HG03196 (cell line): ENCODE results near the gene RAD50.
"Not testable (repeated sequence)": the region's sequence is repeated elsewhere in the genome, so short reads cannot be mapped to it uniquely, and the experiment has no call there.

Experiments used
- ATAC-seq: cut with Tn5 transposase; IDR thresholded peaks from one replicate; pipeline ENCODE4 v1.9.1; 2021; ENCODE audit not compliant: unreplicated experiment

RAD50 gene

GRCh38 chr5:132556763-132557477 is at the start of gene RAD50:
RAD50 (plus strand) TSS chr5:132556977; CDS start chr5:132557325, 348 bp downstream.
- ATAC-seq, result peak; percentile 98

DNA sequence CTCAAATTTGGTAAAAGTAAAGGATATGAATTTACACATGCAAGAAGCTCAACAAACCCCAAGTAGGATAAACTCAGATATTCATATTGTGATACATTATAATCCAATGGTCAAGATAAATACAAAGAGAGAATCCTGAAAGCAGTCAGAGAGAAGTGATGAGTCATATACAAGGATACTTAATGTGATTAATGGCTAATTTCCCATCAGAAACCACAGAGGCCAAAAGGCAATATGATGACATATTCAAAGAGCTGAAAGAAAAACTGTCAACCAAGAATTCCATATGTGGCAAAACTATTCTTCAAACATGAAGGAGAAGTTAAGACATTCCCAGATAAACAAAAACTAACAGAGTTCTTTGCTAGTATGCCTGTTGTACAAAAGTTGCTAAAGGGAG is 46.7 kb upstream of the RAD50 start:
- ATAC-seq, result no peak

- ATAC-seq, result not testable (repeated sequence)
These were observed 43.0 kb upstream of the RAD50 start for GRCh38 chr5:132513618-132514336.

DNA sequence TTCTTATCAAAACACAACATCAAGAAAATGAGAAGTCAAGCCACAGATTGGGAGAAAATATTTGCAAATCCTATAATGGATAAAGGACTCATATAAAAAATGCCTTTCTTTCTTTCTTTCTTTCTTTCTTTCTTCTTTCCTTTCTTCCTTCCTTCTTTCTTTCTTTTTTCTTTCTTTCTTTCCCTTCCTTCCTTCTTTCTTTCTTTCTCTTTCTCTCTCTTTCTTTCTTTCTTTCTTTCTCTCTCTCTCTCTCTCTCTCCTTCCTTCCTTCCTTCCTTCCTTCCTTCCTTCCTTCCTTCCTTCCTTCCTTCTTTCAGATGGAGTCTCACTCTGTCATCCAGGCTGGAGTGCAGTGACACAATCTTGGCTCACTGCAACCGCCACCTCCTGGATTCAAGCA is 34.7 kb upstream of the RAD50 start:
- not testable (repeated sequence) for ATAC-seq

DNA sequence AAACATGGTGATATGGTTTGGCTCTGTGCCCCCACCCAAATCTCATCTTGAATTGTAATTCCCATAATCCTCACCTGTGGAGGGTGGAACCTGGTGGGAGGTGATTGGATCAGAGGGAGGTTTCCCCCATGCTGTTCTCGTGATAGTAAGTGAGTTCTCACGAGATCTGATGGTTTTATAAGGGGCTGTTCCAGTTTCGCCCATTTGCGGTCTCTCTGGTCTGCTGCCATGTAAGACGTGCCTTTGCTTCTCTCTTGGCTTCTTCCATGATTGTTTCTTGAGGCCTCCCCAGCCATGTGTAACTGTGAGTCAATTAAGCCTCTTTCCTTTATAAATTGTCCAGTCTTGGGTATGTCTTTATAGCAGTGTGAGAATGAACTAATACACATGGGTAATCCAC is 31.9 kb upstream of the RAD50 start:
- not testable (repeated sequence) for ATAC-seq

- peak; percentile 81 for ATAC-seq
These were observed 31.5 kb upstream of the RAD50 start for GRCh38 chr5:132525299-132525724.

GRCh38 chr5:132526290-132526973 is 30.3 kb upstream of the RAD50 start:
- ATAC-seq, result no peak

DNA sequence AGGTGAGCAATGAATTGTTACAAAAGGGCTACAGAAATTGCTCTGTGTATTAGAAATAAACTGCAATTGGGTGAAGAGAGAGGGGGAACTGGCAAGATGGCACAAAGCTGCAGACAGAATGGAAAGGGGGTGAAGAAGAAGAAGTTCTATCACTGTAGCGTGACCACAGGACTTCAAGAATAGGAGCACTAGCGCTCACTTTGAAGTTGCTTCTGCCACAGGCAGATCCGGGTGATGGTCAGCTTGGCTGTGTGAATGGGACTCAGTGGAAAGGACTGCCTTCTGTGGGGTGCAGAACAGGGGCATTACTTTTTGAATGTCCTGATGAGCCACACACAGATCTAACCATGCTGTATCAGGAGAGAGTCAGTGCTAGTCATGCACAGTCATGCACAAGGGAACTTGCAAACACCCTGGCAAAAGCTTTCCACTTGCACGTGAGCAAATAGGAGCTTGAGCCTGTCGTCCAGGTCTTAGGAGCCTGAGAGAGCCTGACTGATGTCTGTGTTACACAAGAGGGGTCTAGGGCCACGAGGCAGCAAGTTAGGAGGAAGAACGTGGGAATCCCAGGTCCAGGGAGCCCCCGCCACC is 29.7 kb upstream of the RAD50 start:
- ATAC-seq, result no peak

- no peak for ATAC-seq
These were observed 28.8 kb upstream of the RAD50 start for GRCh38 chr5:132528021-132528420.

DNA sequence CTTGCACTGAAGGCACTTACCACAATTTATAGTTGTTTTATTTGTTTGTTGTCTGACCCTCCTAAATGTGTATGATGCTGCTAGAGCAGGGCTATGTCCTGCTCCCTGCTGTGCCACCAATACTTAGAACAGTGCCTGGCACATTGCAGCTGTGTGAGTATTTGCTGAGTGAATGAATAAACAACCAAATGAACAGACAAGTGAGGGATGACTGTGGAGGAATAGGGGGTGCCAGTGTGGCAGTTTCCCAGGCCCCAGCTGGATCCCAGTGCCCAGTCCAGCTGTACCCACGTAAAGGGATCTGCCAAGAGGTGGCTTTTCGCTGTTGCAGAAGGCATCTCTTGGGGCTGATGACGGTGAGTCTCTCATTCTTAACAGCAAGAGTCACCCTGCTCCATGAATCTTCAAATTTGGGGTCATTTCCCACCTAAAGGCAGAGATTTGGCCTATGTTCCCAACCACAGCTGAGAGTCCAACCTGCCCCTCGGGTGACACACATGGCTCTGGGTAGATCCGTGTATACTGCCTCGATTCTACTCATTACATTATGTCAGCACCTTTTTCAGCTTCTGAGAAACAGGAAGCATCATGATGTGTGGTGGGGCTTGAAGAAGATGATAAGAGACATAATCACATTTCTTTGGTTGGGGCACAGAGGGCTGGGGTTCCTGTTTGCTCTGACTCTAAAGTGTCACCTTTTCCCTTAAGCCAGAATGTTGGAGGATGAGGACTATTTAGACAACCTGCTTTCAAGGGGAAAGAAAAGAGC is 27.7 kb upstream of the RAD50 start:
- ATAC-seq, result no peak

DNA sequence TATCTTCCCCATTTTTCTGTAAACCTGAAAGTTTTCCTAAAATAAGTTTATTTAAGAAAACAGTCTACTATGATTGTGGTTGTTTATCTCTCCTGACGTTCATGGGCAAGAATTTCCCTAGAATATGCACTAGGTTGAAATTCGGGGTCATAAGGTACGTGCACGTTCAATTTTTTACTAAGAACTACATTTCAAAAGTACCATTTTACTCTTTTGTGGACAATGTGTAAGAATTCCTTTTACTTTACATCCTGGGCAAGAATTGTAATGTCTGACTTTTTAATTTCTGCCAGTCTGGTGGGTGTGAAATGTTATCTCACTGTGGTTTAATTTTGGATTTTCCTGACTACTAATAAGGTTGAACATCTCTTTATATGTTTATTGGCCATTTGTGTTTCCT is 25.8 kb upstream of the RAD50 start:
- ATAC-seq, result no peak

DNA sequence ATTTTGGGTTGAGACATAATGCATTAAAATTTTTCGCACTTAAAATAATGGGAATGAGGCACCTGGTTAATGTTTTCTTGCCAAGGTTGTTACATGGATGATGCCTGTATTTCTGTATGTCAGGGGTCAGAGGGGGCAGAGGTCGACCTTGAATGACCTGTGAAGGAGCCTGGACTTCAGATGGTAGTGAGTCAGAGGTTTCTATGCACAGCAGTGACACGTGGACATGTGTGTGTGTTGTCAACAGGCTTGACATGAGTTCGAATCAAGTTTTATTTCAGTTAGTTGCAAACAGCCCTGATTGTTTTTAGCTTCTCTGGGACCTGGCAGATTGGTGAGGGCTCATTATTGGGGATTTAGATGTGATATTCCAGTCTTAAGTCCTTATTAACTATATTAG is 17.1 kb upstream of the RAD50 start:
- no peak for ATAC-seq

DNA sequence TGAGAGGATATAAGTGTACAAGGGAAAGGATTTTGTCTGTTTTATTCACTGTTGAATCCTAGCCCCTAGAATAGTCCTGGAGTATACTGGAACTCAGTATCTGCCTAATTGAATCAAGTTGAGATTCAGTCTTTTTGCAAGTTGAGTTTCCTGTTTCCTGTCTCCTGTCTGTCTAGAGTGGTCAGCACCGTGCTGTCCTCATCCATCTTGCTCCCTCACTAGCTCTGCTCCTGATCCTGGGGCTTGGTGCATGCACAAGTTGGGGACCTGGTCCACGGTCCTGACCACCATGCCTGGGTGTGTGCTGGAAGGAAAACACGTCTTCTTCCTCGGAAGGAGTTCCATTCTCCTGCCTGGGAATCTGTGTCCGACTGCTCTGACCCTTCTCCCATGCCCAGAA is 16.6 kb upstream of the RAD50 start:
- ATAC-seq, result no peak

DNA sequence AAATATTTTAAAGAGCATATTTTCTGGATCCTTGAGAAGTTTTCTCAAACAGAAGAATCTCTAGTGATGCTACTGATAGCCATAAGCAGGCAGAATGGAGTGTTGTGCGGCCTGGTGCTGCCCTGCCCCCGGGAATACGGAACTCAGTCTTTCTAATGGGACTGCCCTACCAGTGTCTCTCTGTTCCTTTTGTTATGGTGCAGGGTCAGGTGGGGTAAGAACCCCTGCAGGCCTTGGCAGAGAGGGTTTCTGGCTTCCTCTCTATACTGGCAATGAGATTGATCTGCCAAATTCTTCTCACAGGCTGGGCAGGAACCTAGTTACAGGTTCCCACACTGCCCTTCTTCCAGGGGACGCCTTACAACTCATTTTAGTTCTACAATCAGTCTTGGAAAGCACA is 16.0 kb upstream of the RAD50 start:
- no peak for ATAC-seq

DNA sequence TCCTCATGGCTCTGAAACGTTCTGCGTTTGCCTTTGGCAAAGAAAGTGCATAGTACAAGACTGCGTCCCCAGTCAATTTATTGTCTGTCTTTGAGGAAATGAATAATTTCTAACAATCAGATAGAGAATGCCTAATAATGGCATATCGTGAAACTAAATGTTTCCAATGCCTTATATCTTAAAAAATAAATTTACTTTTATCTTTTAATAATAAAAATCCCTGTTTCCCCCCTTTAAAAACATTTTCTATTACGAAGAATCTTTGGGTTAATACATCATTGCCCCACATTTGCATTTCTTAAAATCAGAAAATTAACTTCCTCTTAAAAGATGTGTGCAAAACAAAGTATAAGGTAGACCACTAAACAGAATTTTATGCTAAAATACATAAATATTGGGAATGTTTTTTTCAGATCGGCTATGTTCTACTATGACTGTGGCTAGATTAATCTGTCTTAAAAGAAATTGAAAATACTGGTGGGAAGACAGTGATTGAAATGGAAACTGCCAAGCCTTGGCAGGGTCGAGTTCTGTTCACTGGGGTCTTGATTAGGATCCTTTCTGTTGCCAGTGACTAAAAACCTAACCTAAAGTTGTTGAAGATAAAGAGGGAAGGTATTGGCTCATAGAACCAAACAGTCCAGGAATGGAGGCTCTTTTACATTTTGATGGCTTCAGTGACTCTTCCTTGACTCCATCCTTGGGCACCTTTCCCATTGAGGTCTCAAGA is 13.1 kb upstream of the RAD50 start, which contains the start of gene IL5:
Gene IL5, minus strand, starts transcription at position 51 of the 730 bp plus-strand sequence. Its CDS starts 44 bp downstream, at position 7.
- no peak for ATAC-seq

GRCh38 chr5:132546108-132546507 is 10.7 kb upstream of the RAD50 start:
- ATAC-seq, result no peak

DNA sequence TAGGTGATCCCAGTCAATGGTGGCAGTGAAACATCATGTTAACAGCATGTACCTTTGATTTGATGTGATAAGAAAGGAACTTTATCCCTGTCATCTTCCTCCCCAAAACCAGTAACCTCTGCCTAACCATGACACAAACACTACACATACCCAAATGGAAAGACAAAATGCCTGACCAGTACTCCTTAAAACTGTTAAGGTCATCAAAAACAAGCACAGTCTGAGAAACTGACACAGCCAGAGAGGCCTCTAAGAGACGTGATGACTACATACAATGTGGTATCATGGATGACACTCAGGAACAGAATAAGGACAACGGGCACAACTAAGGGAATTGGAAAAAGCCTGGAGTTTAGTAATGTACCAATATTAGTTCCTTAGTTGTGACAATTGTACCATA is 9.5 kb upstream of the RAD50 start:
- no peak for ATAC-seq

GRCh38 chr5:132548834-132549233 is 7.9 kb upstream of the RAD50 start:
- ATAC-seq, result not testable (repeated sequence)

DNA sequence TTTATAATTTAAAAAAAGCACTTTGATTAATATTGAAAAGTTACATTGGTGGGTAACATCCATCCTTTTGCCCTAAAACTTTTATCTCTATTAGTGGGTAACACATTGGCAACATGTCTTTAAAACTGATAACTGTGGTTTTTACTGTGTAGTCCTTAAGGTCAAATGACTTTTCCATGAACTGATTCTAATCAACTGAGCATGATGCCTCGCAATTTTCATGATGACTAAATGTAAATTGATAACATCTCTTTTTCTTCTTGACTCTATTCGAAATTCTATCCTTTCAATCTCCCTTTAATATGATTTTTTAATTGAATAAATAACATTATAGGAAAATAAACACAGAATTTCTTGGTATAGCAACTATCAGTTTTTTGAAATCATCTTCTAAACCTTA is 7.2 kb upstream of the RAD50 start:
- ATAC-seq, result no peak

DNA sequence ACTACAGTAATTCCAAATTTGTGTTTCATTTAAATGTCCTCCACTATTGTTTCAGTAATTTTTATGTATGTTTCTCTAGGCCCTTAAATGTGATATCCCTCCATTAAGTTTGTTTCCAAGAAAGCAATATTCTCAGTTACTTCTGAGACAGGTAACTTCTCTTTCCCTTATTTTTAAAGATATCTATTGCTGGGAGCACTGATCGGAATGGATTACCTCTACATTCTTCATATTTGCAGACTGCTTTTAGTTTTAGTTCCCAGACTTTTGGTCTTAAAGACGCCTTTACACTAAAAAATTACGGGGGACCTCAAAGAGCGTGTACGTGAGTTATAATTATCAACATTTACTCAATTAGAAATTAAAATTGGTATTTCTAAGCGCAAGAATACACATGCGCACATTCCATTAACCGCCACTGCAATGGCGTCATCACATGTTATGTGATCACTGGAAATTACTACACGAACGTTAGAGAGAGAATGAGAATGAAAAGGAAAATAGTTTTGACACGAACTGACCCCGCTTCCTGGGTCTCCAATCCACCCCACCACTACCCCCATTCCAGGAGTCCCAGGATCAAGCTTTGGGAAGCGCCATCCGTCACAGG is 519 bp upstream of the RAD50 start:
- ATAC-seq, result no peak
